ENCODE measurements around the gene MSANTD3. TPM values are rescaled to one million over a fixed set of nuclear protein-coding genes. Genes with fewer than 3 reads are reported as not detected.

The MSANTD3 gene
- total and polyA plus RNA-seq, 2 donors from 2014 or later, result 14.3 to 16.7 TPM

DNA sequence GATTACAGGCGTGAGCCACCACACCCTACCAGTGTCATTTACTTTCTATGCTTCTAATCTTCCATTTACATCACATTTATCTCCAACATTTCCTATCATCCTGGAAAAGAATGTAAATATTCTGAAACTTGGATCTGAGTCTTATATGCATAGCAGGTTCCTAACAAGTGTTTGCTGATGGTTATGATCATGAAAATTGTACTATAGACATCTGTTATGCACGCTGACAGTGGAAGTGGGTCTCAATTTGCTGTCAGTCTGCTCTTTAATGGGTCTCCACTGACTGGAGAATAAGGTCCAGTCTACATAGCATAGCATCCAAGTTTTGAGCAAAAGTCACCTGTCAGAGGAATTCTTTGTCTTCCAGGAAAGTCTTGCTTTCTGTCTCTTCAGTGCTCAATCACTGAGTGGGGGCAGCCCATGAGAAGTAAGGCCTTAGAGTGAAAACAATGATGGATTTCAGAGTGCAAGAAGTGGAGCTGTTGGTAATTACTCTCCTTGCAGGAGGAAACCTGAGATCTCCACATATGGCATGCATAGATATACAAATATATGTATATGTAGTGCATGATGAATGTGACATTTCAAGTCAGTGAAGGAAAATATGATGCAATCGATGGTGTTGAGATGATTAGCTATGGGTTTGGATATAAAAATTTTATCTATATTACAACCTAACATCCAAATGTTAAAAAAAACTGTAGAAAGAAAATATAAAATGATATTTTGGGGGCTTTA lies 29.2 kb upstream of the MSANTD3 start:
- Histone ChIP-seq H3K27ac (ENCODE audit: low read depth in 2 of 2, low read length in 2 of 2) (no peak overlapping the region), H3K4me3 (ENCODE audit: low read length in 3 of 3) (no peak overlapping the region), H3K9me3 (ENCODE audit: control insufficient read depth in 2 of 3, insufficient read depth in 1 of 3, low read length in 3 of 3) (no peaks in the 10 kb centered on the region), H3K27me3 (ENCODE audit: control insufficient read depth, insufficient read depth, low read length) (no peaks in the 10 kb centered on the region), H3K9ac (ENCODE audit: low read length in 3 of 3) (no peak overlapping the region), H3K4me1 (ENCODE audit: control insufficient read depth in 2 of 3, insufficient read depth in 2 of 3, low read depth in 1 of 3, low read length in 3 of 3) (no peaks in the 10 kb centered on the region), H3K36me3 (ENCODE audit: control insufficient read depth in 2 of 3, insufficient read depth in 3 of 3, low read length in 3 of 3) (no peaks in the 10 kb centered on the region)
- TF ChIP-seq CTCF (IDR thresholded peaks at IDR 0.05; ENCODE audit: borderline replicate concordance, extremely low read depth, insufficient read depth), result no peak
- DNase-seq, result no peak
- intact Hi-C loops (cut with DNase I), result no loop called here
- FAIRE-seq, result no peak

GRCh38 chr9:100401042-100401441 lies 25.9 kb upstream of the MSANTD3 start:
- H3K9me3 ChIP-seq (ENCODE audit: control insufficient read depth in 2 of 3, insufficient read depth in 1 of 3, low read length in 3 of 3), result no peaks in the 10 kb centered on the region
- intact Hi-C loops (cut with DNase I), result no loop called here
- H3K9ac ChIP-seq (ENCODE audit: low read length in 3 of 3), result no peak overlapping the region
- no peak overlapping the region for H3K4me3 ChIP-seq (ENCODE audit: low read length in 3 of 3)
- no peaks in the 10 kb centered on the region for H3K27me3 ChIP-seq (ENCODE audit: control insufficient read depth, insufficient read depth, low read length)
- TF ChIP-seq CTCF (IDR thresholded peaks at IDR 0.05; ENCODE audit: borderline replicate concordance, extremely low read depth, insufficient read depth), result no peak
- H3K36me3 ChIP-seq (ENCODE audit: control insufficient read depth in 2 of 3, insufficient read depth in 3 of 3, low read length in 3 of 3), result no peaks in the 10 kb centered on the region
- FAIRE-seq (no peak), DNase-seq (no peak)
- H3K4me1 ChIP-seq (ENCODE audit: control insufficient read depth in 2 of 3, insufficient read depth in 2 of 3, low read depth in 1 of 3, low read length in 3 of 3), result no peaks in the 10 kb centered on the region
- H3K27ac ChIP-seq (ENCODE audit: low read depth in 2 of 2, low read length in 2 of 2), result no peak overlapping the region

- no peaks in the 10 kb centered on the region for H3K27me3 ChIP-seq (ENCODE audit: control insufficient read depth, insufficient read depth, low read length)
- no peak for DNase-seq
- H3K4me3 ChIP-seq (ENCODE audit: low read length in 3 of 3), result no peak overlapping the region
- no peak overlapping the region for H3K9ac ChIP-seq (ENCODE audit: low read length in 3 of 3)
- intact Hi-C loops (cut with DNase I), result no loop called here
- TF ChIP-seq CTCF (IDR thresholded peaks at IDR 0.05; ENCODE audit: borderline replicate concordance, extremely low read depth, insufficient read depth), result no peak
- no peak for FAIRE-seq
- H3K36me3 ChIP-seq (ENCODE audit: control insufficient read depth in 2 of 3, insufficient read depth in 3 of 3, low read length in 3 of 3), result no peaks in the 10 kb centered on the region
- H3K27ac ChIP-seq (ENCODE audit: low read depth in 2 of 2, low read length in 2 of 2), result no peak overlapping the region
- no peaks in the 10 kb centered on the region for H3K9me3 ChIP-seq (ENCODE audit: control insufficient read depth in 2 of 3, insufficient read depth in 1 of 3, low read length in 3 of 3)
- H3K4me1 ChIP-seq (ENCODE audit: control insufficient read depth in 2 of 3, insufficient read depth in 2 of 3, low read depth in 1 of 3, low read length in 3 of 3), result peaks cover 0 to 5% (median 0%) of the 10 kb centered on the region in 3 donors
Observed at GRCh38 chr9:100406962-100407361, 20.0 kb upstream of the MSANTD3 start.

Measured in kidney (tissue), 14 donors.